ENCODE results near the gene ATRIP. TPM values are rescaled to one million over a fixed set of nuclear protein-coding genes. Genes with fewer than 3 reads are reported as not detected.

The ATRIP gene
- total RNA-seq (1 to 10 TPM; 3.3 to 4.6 TPM), polyA plus RNA-seq (1 to 10 TPM; 1.7 to 2.5 TPM)

GRCh38 chr3:48446425-48447193 lies at the start of gene ATRIP:
Gene ATRIP (plus strand): TSS chr3:48446737. CDS start chr3:48446846, 109 bp downstream.
- Histone ChIP-seq H3K36me3 (ENCODE audit: control insufficient read depth in 4 of 4, insufficient read depth in 3 of 4, low read depth in 1 of 4, low read length in 3 of 4) (peaks cover 0 to 17% (median 9%) of the 10 kb centered on the region in 4 donors), H3K4me1 (ENCODE audit: control insufficient read depth in 4 of 4, insufficient read depth in 4 of 4, low read length in 3 of 4) (peaks cover 0 to 23% (median 19%) of the 10 kb centered on the region in 4 donors), H3K9ac (ENCODE audit: low read depth in 1 of 2, low read length in 2 of 2) (peak within 1 kb of the TSS; percentile 82 to 87), H3K9me3 (ENCODE audit: control insufficient read depth in 4 of 4, low read length in 3 of 4) (no peaks in the 10 kb centered on the region), H3K27me3 (ENCODE audit: control insufficient read depth in 4 of 4, insufficient read depth in 4 of 4, low read length in 3 of 4) (no peaks in the 10 kb centered on the region), H3K4me3 (ENCODE audit: low read depth in 1 of 3, low read length in 3 of 3) (peak within 1 kb of the TSS; percentile 43 to 77 (median 76)), H3K27ac (ENCODE audit: low read depth in 1 of 2, low read length in 2 of 2) (peak within 1 kb of the TSS; percentile 82 to 84)
- TF ChIP-seq GABPA (IDR thresholded peaks at IDR 0.05 in 1 of 2, conservative IDR thresholded peaks at IDR 0.05 in 1 of 2) (peak in 1 of 2 donors; percentile 85), HNF4A (conservative IDR thresholded peaks at IDR 0.05) (no peak), RXRA (IDR thresholded peaks at IDR 0.05) (peak; percentile 56 to 59), YY1 (IDR thresholded peaks at IDR 0.05) (no peak), FOXA2 (IDR thresholded peaks at IDR 0.05) (no peak), SP1 (IDR thresholded peaks at IDR 0.05) (peak; percentile 80), RAD21 (IDR thresholded peaks at IDR 0.05) (peak in 1 of 2 donors; percentile 15)
- peak; percentile 93 for DNase-seq (ENCODE audit: low spot score)
- WGBS, result under 1% methylated on average over 91 of the region's 91 CpGs

- no peaks in the 10 kb centered on the region for H3K4me1 ChIP-seq (ENCODE audit: control insufficient read depth in 4 of 4, insufficient read depth in 4 of 4, low read length in 3 of 4)
- peaks cover 0 to 6% (median 4%) of the 10 kb centered on the region in 4 donors for H3K36me3 ChIP-seq (ENCODE audit: control insufficient read depth in 4 of 4, insufficient read depth in 3 of 4, low read depth in 1 of 4, low read length in 3 of 4)
- peak; percentile 31 for DNase-seq (ENCODE audit: low spot score)
- H3K27me3 ChIP-seq (ENCODE audit: control insufficient read depth in 4 of 4, insufficient read depth in 4 of 4, low read length in 3 of 4), result no peaks in the 10 kb centered on the region
- H3K9me3 ChIP-seq (ENCODE audit: control insufficient read depth in 4 of 4, low read length in 3 of 4), result no peaks in the 10 kb centered on the region
- H3K27ac ChIP-seq (ENCODE audit: low read depth in 1 of 2, low read length in 2 of 2), result no peak overlapping the region
- TF ChIP-seq JUND (IDR thresholded peaks at IDR 0.05) (no peak), CTCF (IDR thresholded peaks at IDR 0.05; ENCODE audit: low read depth, low read length, missing input control) (no peak), EGR1 (IDR thresholded peaks at IDR 0.05; ENCODE audit: low read depth in 2 of 2) (no peak), ATF3 (IDR thresholded peaks at IDR 0.05) (no peak), ZBTB33 (IDR thresholded peaks at IDR 0.05) (no peak), RAD21 (IDR thresholded peaks at IDR 0.05) (no peak)
- H3K4me3 ChIP-seq (ENCODE audit: low read depth in 1 of 3, low read length in 3 of 3), result no peak overlapping the region
- H3K9ac ChIP-seq (ENCODE audit: low read depth in 1 of 2, low read length in 2 of 2), result no peak overlapping the region
- 66% methylated on average over 9 of the region's 9 CpGs for WGBS
These were observed 48.5 kb upstream of the ATRIP start for GRCh38 chr3:48397767-48398681.

Data from liver (tissue), 9 donors.